GM06990 (cell line): Measurements from ENCODE around the gene EIF2A.

Source experiments
- DNase-seq: peaks from one replicate; pipeline ENCODE4 v3.0.0-alpha.2; 2011; ENCODE audit not compliant: insufficient read length; ENCODE audit errors: extremely low read depth
- H3K27me3 ChIP-seq: replicated peaks from 2 replicates; pipeline ENCODE4 v1.6.0; 2011; ENCODE audit warnings: low read length; ENCODE audit not compliant: control insufficient read depth, insufficient read depth
- H3K36me3 ChIP-seq: 2 replicates; pipeline ENCODE4 v1.5.1; 2011; ENCODE audit warnings: low read length; ENCODE audit not compliant: control insufficient read depth, insufficient read depth
- H3K4me3 ChIP-seq: replicated peaks from 2 replicates; pipeline ENCODE4 v1.5.1; 2011; ENCODE audit warnings: low read depth, mild to moderate bottlenecking, control low read depth, low read length
- CTCF ChIP-seq: IDR thresholded peaks from 2 replicates; pipeline ENCODE4 v1.5.1; 2011; ENCODE audit warnings: low read length, control low read depth, mild to moderate bottlenecking, inconsistent platforms; ENCODE audit not compliant: insufficient read depth, poor library complexity, severe bottlenecking

The EIF2A gene

GRCh38 chr3:150523538-150523937 is 23.0 kb upstream of the EIF2A start:
- no peak for DNase-seq
- no peak for TF ChIP-seq CTCF
- no peaks in the 10 kb centered on the region for H3K27me3 ChIP-seq
- no peak overlapping the region for H3K4me3 ChIP-seq
- no peaks in the 10 kb centered on the region for H3K36me3 ChIP-seq

- DNase-seq: no peak
- TF ChIP-seq CTCF: no peak
- H3K27me3 ChIP-seq: no peaks in the 10 kb centered on the region
- H3K4me3 ChIP-seq: no peak overlapping the region
- H3K36me3 ChIP-seq: no peaks in the 10 kb centered on the region
Measured at GRCh38 chr3:150527464-150528255, 18.9 kb upstream of the EIF2A start.

GRCh38 chr3:150528354-150528797 is 18.2 kb upstream of the EIF2A start:
- Histone ChIP-seq H3K27me3 (no peaks in the 10 kb centered on the region), H3K4me3 (no peak overlapping the region), H3K36me3 (no peaks in the 10 kb centered on the region)
- no peak for DNase-seq
- no peak for TF ChIP-seq CTCF

- H3K36me3 ChIP-seq: no peaks in the 10 kb centered on the region
- no peaks in the 10 kb centered on the region for H3K27me3 ChIP-seq
- no peak for DNase-seq
- TF ChIP-seq CTCF: no peak
- no peak overlapping the region for H3K4me3 ChIP-seq
Measured at GRCh38 chr3:150531775-150532174, 14.8 kb upstream of the EIF2A start.

- Histone ChIP-seq H3K36me3 (no peaks in the 10 kb centered on the region), H3K27me3 (no peaks in the 10 kb centered on the region), H3K4me3 (no peak overlapping the region)
- TF ChIP-seq CTCF: no peak
- no peak for DNase-seq
Measured at GRCh38 chr3:150535204-150535603, 11.4 kb upstream of the EIF2A start.
